Measurements from ENCODE around the gene ENSA.
"Not testable (repeated sequence)": the region's sequence is repeated elsewhere in the genome, so short reads cannot be mapped to it uniquely, and the experiment has no call there.

Gene ENSA

DNA sequence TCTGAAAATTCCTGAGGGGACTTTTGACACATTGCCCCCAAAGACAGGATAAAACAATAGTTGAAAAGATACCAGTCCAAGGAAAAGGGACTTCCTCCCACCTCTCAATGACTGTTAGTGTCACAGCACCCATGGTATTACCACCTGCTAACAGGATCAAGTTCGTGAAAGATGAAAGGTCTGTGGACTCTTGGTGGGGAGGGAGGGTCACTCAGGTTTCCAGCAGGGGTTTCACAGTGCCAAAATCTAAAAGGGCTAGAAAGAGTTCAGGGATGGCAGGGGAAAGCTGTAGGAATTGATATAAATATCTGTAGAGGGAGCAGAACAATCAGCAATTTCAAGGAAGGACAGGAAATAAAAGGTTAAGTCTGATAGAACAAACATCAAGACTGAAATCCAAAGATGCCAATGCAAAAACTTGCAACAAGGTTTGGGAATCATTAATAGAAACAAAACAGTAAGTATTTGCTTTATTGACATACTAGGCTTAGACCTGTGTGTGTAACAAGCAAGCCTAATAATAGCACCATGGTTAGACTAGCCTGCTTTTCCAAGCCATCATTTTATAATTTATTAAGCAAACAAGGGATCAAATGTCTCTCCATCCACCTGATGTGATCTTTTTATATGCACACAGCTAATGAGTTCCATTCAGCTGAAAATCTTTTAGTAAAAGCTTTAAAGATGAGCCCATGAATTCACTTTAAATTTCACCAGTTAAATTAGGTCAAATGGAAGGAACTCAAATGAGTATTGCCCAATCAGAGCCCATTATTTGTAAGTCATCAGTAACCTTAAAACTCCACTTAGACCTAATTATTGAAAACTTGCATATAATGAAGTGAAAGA is 53.7 kb downstream of the ENSA start:
- Histone ChIP-seq H2BK12ac (ENCODE audit: low read length) (no peak overlapping the region), H3K18ac (ENCODE audit: low read length) (no peak overlapping the region), H3K79me1 (ENCODE audit: low read depth, low read length) (peaks cover 2% of the 10 kb centered on the region), H2BK15ac (ENCODE audit: low read length) (no peak overlapping the region), H2AK5ac (ENCODE audit: low read depth, low read length) (no peak overlapping the region), H3K4me3 (ENCODE audit: low read length in 2 of 2) (peak overlapping the region in 1 of 2 donors; percentile 95), H3K4ac (ENCODE audit: low read length) (no peak overlapping the region), H2AFZ (ENCODE audit: low read length) (no peak overlapping the region), H3K14ac (ENCODE audit: low read length) (no peak overlapping the region), H3K4me2 (ENCODE audit: insufficient read depth, low read length, poor library complexity, severe bottlenecking) (no peak overlapping the region), H3K27ac (replicated peaks; ENCODE audit: low read length) (no peak overlapping the region), H3K36me3 (replicated peaks in 1 of 2; ENCODE audit: control insufficient read depth in 2 of 2, insufficient read depth in 2 of 2, low read length in 2 of 2) (peaks cover 21 to 79% of the 10 kb centered on the region in 2 donors), H3K23ac (ENCODE audit: low read depth, low read length, poor library complexity) (no peak overlapping the region), H3K4me1 (ENCODE audit: control insufficient read depth in 2 of 2, insufficient read depth in 1 of 2, low read depth in 1 of 2, low read length in 2 of 2) (peaks cover 8 to 15% of the 10 kb centered on the region in 2 donors), H4K91ac (ENCODE audit: low read depth, low read length, poor library complexity) (no peak overlapping the region), H3K27me3 (ENCODE audit: control insufficient read depth in 3 of 3, insufficient read depth in 3 of 3, low read depth in 1 of 3, low read length in 3 of 3) (no peaks in the 10 kb centered on the region), H3K9ac (ENCODE audit: low read depth, low read length, poor library complexity) (no peak overlapping the region), H4K8ac (ENCODE audit: low read depth, low read length) (no peak overlapping the region), H3K9me3 (replicated peaks in 1 of 2; ENCODE audit: control insufficient read depth in 2 of 2, insufficient read depth in 1 of 2, low read depth in 1 of 2, low read length in 2 of 2) (peaks cover 0 to 2% of the 10 kb centered on the region in 2 donors), H2BK5ac (ENCODE audit: low read length) (no peak overlapping the region), H2BK120ac (ENCODE audit: low read depth, low read length) (no peak overlapping the region)
- no peak for DNase-seq (ENCODE audit: low spot score)
- WGBS, 2 donors (ENCODE audit: extremely low coverage in 2 of 2, insufficient read length in 2 of 2, insufficient replicate concordance in 1 of 2), result no CpG with 5 or more reads among the region's 1 CpG

- Histone ChIP-seq H3K23ac (ENCODE audit: low read depth, low read length, poor library complexity) (no peak overlapping the region), H4K8ac (ENCODE audit: low read depth, low read length) (no peak overlapping the region), H3K79me1 (ENCODE audit: low read depth, low read length) (peaks cover 2% of the 10 kb centered on the region), H2BK15ac (ENCODE audit: low read length) (no peak overlapping the region), H3K27ac (replicated peaks; ENCODE audit: low read length) (no peak overlapping the region), H3K9me3 (replicated peaks in 1 of 2; ENCODE audit: control insufficient read depth in 2 of 2, insufficient read depth in 1 of 2, low read depth in 1 of 2, low read length in 2 of 2) (peaks cover 0 to 2% of the 10 kb centered on the region in 2 donors), H3K14ac (ENCODE audit: low read length) (no peak overlapping the region), H3K4ac (ENCODE audit: low read length) (no peak overlapping the region), H3K18ac (ENCODE audit: low read length) (no peak overlapping the region), H2BK120ac (ENCODE audit: low read depth, low read length) (no peak overlapping the region), H2BK12ac (ENCODE audit: low read length) (no peak overlapping the region), H3K36me3 (replicated peaks in 1 of 2; ENCODE audit: control insufficient read depth in 2 of 2, insufficient read depth in 2 of 2, low read length in 2 of 2) (peaks cover 21 to 83% of the 10 kb centered on the region in 2 donors), H3K4me1 (ENCODE audit: control insufficient read depth in 2 of 2, insufficient read depth in 1 of 2, low read depth in 1 of 2, low read length in 2 of 2) (peaks cover 4 to 16% of the 10 kb centered on the region in 2 donors), H4K91ac (ENCODE audit: low read depth, low read length, poor library complexity) (no peak overlapping the region), H2AK5ac (ENCODE audit: low read depth, low read length) (no peak overlapping the region), H3K4me2 (ENCODE audit: insufficient read depth, low read length, poor library complexity, severe bottlenecking) (no peak overlapping the region), H2AFZ (ENCODE audit: low read length) (no peak overlapping the region), H3K9ac (ENCODE audit: low read depth, low read length, poor library complexity) (no peak overlapping the region), H3K4me3 (ENCODE audit: low read length in 2 of 2) (peak overlapping the region in 1 of 2 donors; percentile 7), H2BK5ac (ENCODE audit: low read length) (no peak overlapping the region), H3K27me3 (ENCODE audit: control insufficient read depth in 3 of 3, insufficient read depth in 3 of 3, low read depth in 1 of 3, low read length in 3 of 3) (no peaks in the 10 kb centered on the region)
- no CpG with 5 or more reads among the region's 4 CpGs for WGBS, 2 donors (ENCODE audit: extremely low coverage in 2 of 2, insufficient read length in 2 of 2, insufficient replicate concordance in 1 of 2)
- no peak for DNase-seq (ENCODE audit: low spot score)
Measured at GRCh38 chr1:150575072-150575489, 54.3 kb downstream of the ENSA start.

DNA sequence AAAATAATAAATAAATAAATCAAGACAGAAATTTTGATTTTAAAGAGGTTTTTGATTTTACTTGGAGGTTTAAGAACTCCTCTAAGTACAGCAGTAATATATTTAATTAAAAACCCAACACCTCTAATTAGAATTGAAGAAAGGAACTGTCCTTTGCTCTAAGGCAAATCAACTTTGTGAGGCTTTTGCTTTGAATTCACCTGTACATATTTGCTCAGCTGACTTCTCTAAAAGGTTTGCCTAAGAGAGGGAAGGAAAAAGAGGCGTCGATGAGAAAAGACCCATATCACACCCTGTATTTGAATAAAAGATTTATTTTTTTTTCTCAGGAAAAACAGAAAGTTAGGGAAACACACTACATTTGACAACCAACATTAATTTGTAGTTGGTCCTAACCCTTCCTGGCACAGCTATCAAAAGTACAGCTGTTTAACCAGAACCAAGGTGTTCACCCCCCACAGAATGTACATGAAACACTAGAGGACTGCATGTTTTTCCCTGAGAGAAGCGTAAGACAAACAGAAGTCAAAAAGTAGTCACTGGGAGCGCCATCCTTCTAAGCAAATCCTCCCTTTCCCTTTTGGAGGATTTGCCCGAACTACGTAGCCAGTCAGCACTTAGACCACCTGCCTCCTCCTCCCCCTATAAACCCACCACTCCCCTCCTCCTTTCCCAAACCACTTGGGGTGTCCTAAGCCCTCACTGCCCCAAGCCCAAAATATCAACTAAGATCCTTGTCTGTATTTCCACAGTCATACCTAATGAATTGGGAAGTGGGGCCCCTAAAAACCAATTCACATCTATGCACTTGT is 54.9 kb downstream of the ENSA start:
- no peak overlapping the region for H2AFZ ChIP-seq (ENCODE audit: low read length)
- no peak overlapping the region for H2BK12ac ChIP-seq (ENCODE audit: low read length)
- no peak overlapping the region for H3K4me3 ChIP-seq (ENCODE audit: low read length in 2 of 2)
- no peak overlapping the region for H2BK5ac ChIP-seq (ENCODE audit: low read length)
- WGBS, 2 donors (ENCODE audit: extremely low coverage in 2 of 2, insufficient read length in 2 of 2, insufficient replicate concordance in 1 of 2), result no CpG with 5 or more reads among the region's 6 CpGs
- no peak overlapping the region for H3K27ac ChIP-seq (replicated peaks; ENCODE audit: low read length)
- peaks cover 21 to 87% of the 10 kb centered on the region in 2 donors for H3K36me3 ChIP-seq (replicated peaks in 1 of 2; ENCODE audit: control insufficient read depth in 2 of 2, insufficient read depth in 2 of 2, low read length in 2 of 2)
- H3K9ac ChIP-seq (ENCODE audit: low read depth, low read length, poor library complexity), result no peak overlapping the region
- no peak overlapping the region for H2BK120ac ChIP-seq (ENCODE audit: low read depth, low read length)
- H3K14ac ChIP-seq (ENCODE audit: low read length), result no peak overlapping the region
- H3K4ac ChIP-seq (ENCODE audit: low read length), result no peak overlapping the region
- H3K9me3 ChIP-seq (replicated peaks in 1 of 2; ENCODE audit: control insufficient read depth in 2 of 2, insufficient read depth in 1 of 2, low read depth in 1 of 2, low read length in 2 of 2), result peaks cover 0 to 2% of the 10 kb centered on the region in 2 donors
- H4K8ac ChIP-seq (ENCODE audit: low read depth, low read length), result no peak overlapping the region
- H3K4me1 ChIP-seq (ENCODE audit: control insufficient read depth in 2 of 2, insufficient read depth in 1 of 2, low read depth in 1 of 2, low read length in 2 of 2), result peaks cover 6 to 22% of the 10 kb centered on the region in 2 donors
- no peak overlapping the region for H3K23ac ChIP-seq (ENCODE audit: low read depth, low read length, poor library complexity)
- no peaks in the 10 kb centered on the region for H3K27me3 ChIP-seq (ENCODE audit: control insufficient read depth in 3 of 3, insufficient read depth in 3 of 3, low read depth in 1 of 3, low read length in 3 of 3)
- no peak overlapping the region for H2AK5ac ChIP-seq (ENCODE audit: low read depth, low read length)
- no peak overlapping the region for H3K18ac ChIP-seq (ENCODE audit: low read length)
- no peak overlapping the region for H3K4me2 ChIP-seq (ENCODE audit: insufficient read depth, low read length, poor library complexity, severe bottlenecking)
- peaks cover 2% of the 10 kb centered on the region for H3K79me1 ChIP-seq (ENCODE audit: low read depth, low read length)
- DNase-seq (ENCODE audit: low spot score), result no peak
- H4K91ac ChIP-seq (ENCODE audit: low read depth, low read length, poor library complexity), result no peak overlapping the region
- no peak overlapping the region for H2BK15ac ChIP-seq (ENCODE audit: low read length)

GRCh38 chr1:150573648-150574071 is 55.8 kb downstream of the ENSA start:
- not testable (repeated sequence) for H2BK15ac ChIP-seq (ENCODE audit: low read length); H2BK5ac ChIP-seq (ENCODE audit: low read length); H3K79me1 ChIP-seq (ENCODE audit: low read depth, low read length); H3K18ac ChIP-seq (ENCODE audit: low read length); H3K9ac ChIP-seq (ENCODE audit: low read depth, low read length, poor library complexity); H3K27me3 ChIP-seq (ENCODE audit: control insufficient read depth in 3 of 3, insufficient read depth in 3 of 3, low read depth in 1 of 3, low read length in 3 of 3); H3K4me2 ChIP-seq (ENCODE audit: insufficient read depth, low read length, poor library complexity, severe bottlenecking); H3K27ac ChIP-seq (replicated peaks; ENCODE audit: low read length); H4K91ac ChIP-seq (ENCODE audit: low read depth, low read length, poor library complexity); H4K8ac ChIP-seq (ENCODE audit: low read depth, low read length); H3K23ac ChIP-seq (ENCODE audit: low read depth, low read length, poor library complexity); H2AK5ac ChIP-seq (ENCODE audit: low read depth, low read length); H3K4me3 ChIP-seq (ENCODE audit: low read length in 2 of 2); H3K9me3 ChIP-seq (replicated peaks in 1 of 2; ENCODE audit: control insufficient read depth in 2 of 2, insufficient read depth in 1 of 2, low read depth in 1 of 2, low read length in 2 of 2); H2BK12ac ChIP-seq (ENCODE audit: low read length); H2AFZ ChIP-seq (ENCODE audit: low read length); H2BK120ac ChIP-seq (ENCODE audit: low read depth, low read length); H3K14ac ChIP-seq (ENCODE audit: low read length); H3K4ac ChIP-seq (ENCODE audit: low read length); DNase-seq (ENCODE audit: low spot score)
- peaks cover 21 to 84% of the 10 kb centered on the region in 2 donors for H3K36me3 ChIP-seq (replicated peaks in 1 of 2; ENCODE audit: control insufficient read depth in 2 of 2, insufficient read depth in 2 of 2, low read length in 2 of 2)
- H3K4me1 ChIP-seq (ENCODE audit: control insufficient read depth in 2 of 2, insufficient read depth in 1 of 2, low read depth in 1 of 2, low read length in 2 of 2), result peaks cover 10 to 28% of the 10 kb centered on the region in 2 donors
- WGBS, 2 donors (ENCODE audit: extremely low coverage in 2 of 2, insufficient read length in 2 of 2, insufficient replicate concordance in 1 of 2), result no CpG with 5 or more reads among the region's 13 CpGs
